ENCODE data around the gene MVD.
A peak's percentile ranks its signal among the peaks of the same experiment; 100 is the strongest.

The MVD gene

GRCh38 chr16:88697831-88698615 lies 35.1 kb upstream of the MVD start:
- Histone ChIP-seq H3K36me3 (ENCODE audit: control insufficient read depth, insufficient read depth, low read length) (peaks cover 13% of the 10 kb centered on the region), H3K4me3 (replicated peaks; ENCODE audit: low read depth, low read length) (no peak overlapping the region), H3K27me3 (replicated peaks; ENCODE audit: control insufficient read depth, insufficient read depth, low read length) (no peaks in the 10 kb centered on the region)
- TF ChIP-seq CTCF (IDR thresholded peaks at IDR 0.05; ENCODE audit: insufficient read depth, low read length, poor library complexity, severe bottlenecking) = peak; percentile 44
- no peak for DNase-seq (ENCODE audit: extremely low read depth, insufficient read length)

- no peak for TF ChIP-seq CTCF (IDR thresholded peaks at IDR 0.05; ENCODE audit: insufficient read depth, low read length, poor library complexity, severe bottlenecking)
- no peak for DNase-seq (ENCODE audit: extremely low read depth, insufficient read length)
- H3K4me3 ChIP-seq (replicated peaks; ENCODE audit: low read depth, low read length) = no peak overlapping the region
These were observed 34.4 kb upstream of the MVD start for GRCh38 chr16:88697116-88697830.

GRCh38 chr16:88696441-88696840 lies 33.5 kb upstream of the MVD start:
- no peaks in the 10 kb centered on the region for H3K27me3 ChIP-seq (replicated peaks; ENCODE audit: control insufficient read depth, insufficient read depth, low read length)
- H3K36me3 ChIP-seq (ENCODE audit: control insufficient read depth, insufficient read depth, low read length) = peaks cover 11% of the 10 kb centered on the region
- TF ChIP-seq CTCF (IDR thresholded peaks at IDR 0.05; ENCODE audit: insufficient read depth, low read length, poor library complexity, severe bottlenecking) = no peak
- no peak overlapping the region for H3K4me3 ChIP-seq (replicated peaks; ENCODE audit: low read depth, low read length)
- no peak for DNase-seq (ENCODE audit: extremely low read depth, insufficient read length)

More at GRCh38 chr16:88697116-88697830, 34.4 kb upstream of the MVD start:
- H3K27me3 ChIP-seq (replicated peaks; ENCODE audit: control insufficient read depth, insufficient read depth, low read length) = no peaks in the 10 kb centered on the region
- H3K36me3 ChIP-seq (ENCODE audit: control insufficient read depth, insufficient read depth, low read length) = peaks cover 11% of the 10 kb centered on the region

- Histone ChIP-seq H3K27me3 (replicated peaks; ENCODE audit: control insufficient read depth, insufficient read depth, low read length) (no peaks in the 10 kb centered on the region), H3K4me3 (replicated peaks; ENCODE audit: low read depth, low read length) (no peak overlapping the region), H3K36me3 (ENCODE audit: control insufficient read depth, insufficient read depth, low read length) (peaks cover 11% of the 10 kb centered on the region)
- DNase-seq (ENCODE audit: extremely low read depth, insufficient read length) = no peak
- TF ChIP-seq CTCF (IDR thresholded peaks at IDR 0.05; ENCODE audit: insufficient read depth, low read length, poor library complexity, severe bottlenecking) = no peak
These were observed 32.9 kb upstream of the MVD start for GRCh38 chr16:88695753-88696152.

- no peak overlapping the region for H3K4me3 ChIP-seq (replicated peaks; ENCODE audit: low read depth, low read length)
- no peak for TF ChIP-seq CTCF (IDR thresholded peaks at IDR 0.05; ENCODE audit: insufficient read depth, low read length, poor library complexity, severe bottlenecking)
These were observed 32.3 kb upstream of the MVD start for GRCh38 chr16:88695218-88695617.

More at GRCh38 chr16:88695218-88695617, 32.3 kb upstream of the MVD start:
- peaks cover 11% of the 10 kb centered on the region for H3K36me3 ChIP-seq (ENCODE audit: control insufficient read depth, insufficient read depth, low read length)
- no peak for DNase-seq (ENCODE audit: extremely low read depth, insufficient read length)
- no peaks in the 10 kb centered on the region for H3K27me3 ChIP-seq (replicated peaks; ENCODE audit: control insufficient read depth, insufficient read depth, low read length)
